ENCODE measurements around the gene ABLIM2.
"Not testable (repeated sequence)": the region's sequence is repeated elsewhere in the genome, so short reads cannot be mapped to it uniquely, and the experiment has no call there.

The ABLIM2 gene

DNA sequence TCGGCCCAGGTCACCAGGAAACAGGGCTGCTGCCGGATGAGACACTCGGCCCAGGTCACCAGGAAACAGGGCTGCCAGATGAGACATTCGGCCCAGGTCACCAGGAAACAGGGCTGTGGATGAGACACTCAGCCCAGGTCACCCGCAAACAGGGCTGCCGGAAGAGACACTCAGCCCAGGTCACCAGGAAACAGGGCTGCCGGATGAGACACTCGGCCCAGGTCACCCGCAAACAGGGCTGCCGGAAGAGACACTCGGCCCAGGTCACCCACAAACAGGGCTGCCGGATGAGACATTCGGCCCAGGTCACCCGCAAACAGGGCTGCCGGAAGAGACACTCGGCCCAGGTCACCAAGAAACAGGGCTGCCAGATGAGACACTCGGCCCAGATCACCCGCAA is 240.4 kb downstream of the ABLIM2 start:
- not testable (repeated sequence) for DNase-seq

- no peak for DNase-seq
Observed at GRCh38 chr4:7917669-7918068, 240.9 kb downstream of the ABLIM2 start.

DNA sequence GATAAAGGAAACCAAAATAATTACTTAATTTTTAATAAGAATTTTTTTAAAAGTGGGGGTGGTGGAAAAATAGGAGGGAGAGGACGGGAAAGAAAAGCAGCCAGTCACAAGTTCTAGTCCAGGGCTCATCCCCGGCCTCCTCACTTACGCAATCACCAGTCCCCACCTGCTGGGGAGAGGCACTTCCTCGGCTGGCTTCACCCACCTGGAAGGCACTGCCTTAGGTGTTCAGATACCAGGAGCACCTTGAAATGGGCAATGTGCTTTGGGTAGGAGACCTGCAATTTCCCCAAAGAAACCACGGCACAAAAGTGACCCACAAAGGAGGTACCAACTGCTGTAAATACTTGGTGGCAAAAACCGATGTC is 242.8 kb downstream of the ABLIM2 start:
- DNase-seq, result no peak
